ENCODE results near the gene RALGAPB.

The RALGAPB gene

DNA sequence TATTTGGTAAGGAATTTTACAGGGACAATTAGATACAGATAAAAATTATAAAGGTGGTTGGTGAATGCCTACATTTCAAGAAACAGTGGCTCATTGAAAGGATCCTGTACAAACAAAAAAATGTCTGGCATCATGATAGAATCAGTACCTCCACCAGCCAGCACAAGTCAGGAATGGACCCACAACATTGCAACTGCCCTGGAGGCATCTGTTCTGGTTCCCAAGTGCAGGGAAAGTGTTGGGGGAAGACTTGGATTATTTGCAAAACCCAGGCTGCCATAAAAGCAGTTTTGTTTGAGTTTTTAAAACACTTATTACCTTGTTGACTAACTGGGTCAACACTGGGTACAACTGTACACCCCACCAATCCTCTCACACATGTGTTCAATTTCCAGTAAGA lies 153.3 kb downstream of the RALGAPB start:
- in situ Hi-C loops (cut with MboI; ENCODE audit: low pct_unique_long_range_greater_than_20kb, low sequenced_read_pairs, unreplicated experiment) = no loop called here
- DNase-seq (ENCODE audit: low spot score) = no peak
- TF ChIP-seq, protein P1, sequence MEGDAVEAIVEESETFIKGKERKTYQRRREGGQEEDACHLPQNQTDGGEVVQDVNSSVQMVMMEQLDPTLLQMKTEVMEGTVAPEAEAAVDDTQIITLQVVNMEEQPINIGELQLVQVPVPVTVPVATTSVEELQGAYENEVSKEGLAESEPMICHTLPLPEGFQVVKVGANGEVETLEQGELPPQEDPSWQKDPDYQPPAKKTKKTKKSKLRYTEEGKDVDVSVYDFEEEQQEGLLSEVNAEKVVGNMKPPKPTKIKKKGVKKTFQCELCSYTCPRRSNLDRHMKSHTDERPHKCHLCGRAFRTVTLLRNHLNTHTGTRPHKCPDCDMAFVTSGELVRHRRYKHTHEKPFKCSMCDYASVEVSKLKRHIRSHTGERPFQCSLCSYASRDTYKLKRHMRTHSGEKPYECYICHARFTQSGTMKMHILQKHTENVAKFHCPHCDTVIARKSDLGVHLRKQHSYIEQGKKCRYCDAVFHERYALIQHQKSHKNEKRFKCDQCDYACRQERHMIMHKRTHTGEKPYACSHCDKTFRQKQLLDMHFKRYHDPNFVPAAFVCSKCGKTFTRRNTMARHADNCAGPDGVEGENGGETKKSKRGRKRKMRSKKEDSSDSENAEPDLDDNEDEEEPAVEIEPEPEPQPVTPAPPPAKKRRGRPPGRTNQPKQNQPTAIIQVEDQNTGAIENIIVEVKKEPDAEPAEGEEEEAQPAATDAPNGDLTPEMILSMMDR (IDR thresholded peaks at IDR 0.05; ENCODE audit: extremely low read depth, insufficient read depth, missing control alignments) = no peak

DNA sequence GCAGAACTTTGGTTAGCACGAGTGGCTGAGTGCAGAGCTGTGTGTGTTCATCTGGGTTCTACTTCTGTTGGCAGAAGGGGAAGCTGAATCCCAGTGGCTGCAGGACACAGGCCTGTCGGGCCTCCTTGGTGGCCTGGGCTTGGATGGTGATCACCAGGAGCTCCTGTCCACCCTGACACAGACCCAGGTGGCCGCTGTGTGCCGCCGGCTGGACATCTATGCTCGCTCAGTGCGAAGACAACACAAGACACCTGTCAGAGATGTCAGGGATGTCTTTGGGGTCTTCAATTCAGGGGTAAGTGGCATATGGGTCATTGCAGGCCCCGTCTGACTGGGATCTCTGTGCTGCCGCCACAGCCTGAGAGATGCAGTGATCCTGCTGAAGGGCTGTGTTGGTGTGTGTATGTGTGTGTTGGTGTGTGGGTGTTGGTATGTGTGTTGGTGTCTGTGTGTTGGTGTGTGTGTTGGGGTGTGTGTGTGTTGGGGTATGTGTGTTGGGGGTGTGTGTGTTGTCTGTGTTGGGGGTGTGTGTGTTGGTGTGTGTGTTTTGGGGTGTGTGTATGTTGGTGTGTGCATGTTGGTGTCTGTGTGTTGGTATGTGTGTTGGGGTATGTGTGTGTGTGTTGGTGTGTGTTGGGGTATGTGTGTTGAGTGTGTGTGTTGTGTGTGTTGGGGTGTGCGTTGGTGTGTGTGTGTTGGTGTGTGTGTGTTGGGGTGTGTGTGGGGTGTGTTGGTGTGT lies 154.4 kb downstream of the RALGAPB start:
- TF ChIP-seq, protein P1 (IDR thresholded peaks at IDR 0.05; ENCODE audit: extremely low read depth, insufficient read depth, missing control alignments) = no peak

More for the DNA sequence above, 154.4 kb downstream of the RALGAPB start:
- no peak for DNase-seq (ENCODE audit: low spot score)
- in situ Hi-C loops (cut with MboI; ENCODE audit: low pct_unique_long_range_greater_than_20kb, low sequenced_read_pairs, unreplicated experiment) = no loop called here
